Measurements from ENCODE around the gene DUSP2.
"Not testable (repeated sequence)": the region's sequence is repeated elsewhere in the genome, so short reads cannot be mapped to it uniquely, and the experiment has no call there.

Gene DUSP2

DNA sequence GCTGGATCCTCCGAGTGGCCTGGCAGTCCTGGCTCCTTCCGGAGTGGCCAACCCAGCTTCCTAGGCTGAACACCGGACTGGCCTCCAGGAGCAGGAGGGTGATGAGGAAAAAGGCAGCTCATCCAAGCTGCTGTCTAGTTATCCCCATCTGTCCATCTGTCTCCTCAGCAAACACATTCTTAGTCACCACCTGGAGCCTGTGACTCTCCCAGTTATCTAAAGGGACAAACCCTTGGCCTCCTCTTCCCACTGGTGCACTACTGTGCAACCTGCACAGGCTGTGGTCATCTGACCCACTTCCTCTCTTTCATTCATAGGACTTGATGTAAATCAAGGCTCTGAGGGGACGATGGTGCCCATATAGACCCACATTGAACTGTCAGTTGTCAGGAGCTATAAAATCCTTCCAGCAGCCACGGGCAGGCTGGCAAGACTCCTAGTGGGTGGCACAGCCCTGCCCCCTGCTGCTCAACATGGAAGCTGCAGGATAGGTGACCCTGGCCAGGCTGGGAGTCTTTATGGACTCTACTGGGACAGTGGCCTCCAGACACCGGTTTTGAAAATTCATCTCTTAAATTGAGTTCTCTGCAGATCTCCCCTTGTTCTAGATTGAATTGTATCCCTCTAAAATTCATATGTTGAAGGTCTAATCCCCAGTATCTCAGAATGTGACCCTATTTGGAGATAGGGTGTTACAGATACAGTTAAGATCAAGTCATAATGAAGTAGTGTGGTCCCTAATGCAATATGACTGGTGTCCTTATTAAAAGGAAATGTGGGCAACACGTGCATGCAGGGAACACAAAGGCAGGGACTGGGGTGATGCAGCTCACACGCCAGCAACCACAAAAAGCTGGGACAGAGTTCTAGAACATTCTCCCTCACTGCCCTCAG lies 29.3 kb upstream of the DUSP2 start:
- Mint-ChIP-seq H3K4me1 (peaks cover 4% of the 10 kb centered on the region), H3K9me3 (no peaks in the 10 kb centered on the region), H3K4me3 (no peak overlapping the region), H3K27me3 (peaks cover 13% of the 10 kb centered on the region), H3K27ac (no peak overlapping the region), H3K36me3 (no peaks in the 10 kb centered on the region)
- peak; percentile 89 for DNase-seq
- CTCF ChIA-PET: interaction anchor here (0.7 to 5.7 kb wide), 26 partner anchors 9 to 233 kb away, joined by 3 to 507 read pairs (median 6); partner anchors contain the start of genes ADRA2B, ASTL, DUSP2 and STARD7

DNA sequence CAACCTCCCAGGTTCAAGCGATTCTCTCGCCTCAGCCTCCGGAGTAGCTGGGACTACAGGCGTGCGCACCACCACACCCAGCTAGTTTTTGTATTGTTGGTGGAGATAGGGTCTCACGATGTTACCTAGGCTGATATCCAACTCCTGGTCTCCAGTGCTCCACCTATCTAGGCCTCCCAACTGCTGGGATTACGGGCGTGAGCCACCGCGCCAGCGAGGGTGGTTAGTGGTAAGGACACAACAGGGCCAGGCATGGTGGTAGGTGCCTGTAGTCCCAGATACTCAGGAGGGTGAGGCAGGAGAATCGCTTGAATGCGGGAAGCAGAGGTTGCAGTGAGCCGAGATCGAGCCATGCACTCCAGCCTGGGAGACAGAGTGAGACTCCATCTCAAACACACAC lies 26.6 kb upstream of the DUSP2 start:
- Mint-ChIP-seq H3K4me3 (no peak overlapping the region), H3K9me3 (peaks cover 2% of the 10 kb centered on the region), H3K4me1 (peaks cover 3% of the 10 kb centered on the region), H3K36me3 (peaks cover 2% of the 10 kb centered on the region), H3K27me3 (peaks cover 9% of the 10 kb centered on the region), H3K27ac (no peak overlapping the region)
- CTCF ChIA-PET: interaction anchor here (5.7 kb wide), 1 partner anchor 33 kb away, joined by 507 read pairs; the partner anchor contains the start of genes ASTL and DUSP2
- no peak for DNase-seq

DNA sequence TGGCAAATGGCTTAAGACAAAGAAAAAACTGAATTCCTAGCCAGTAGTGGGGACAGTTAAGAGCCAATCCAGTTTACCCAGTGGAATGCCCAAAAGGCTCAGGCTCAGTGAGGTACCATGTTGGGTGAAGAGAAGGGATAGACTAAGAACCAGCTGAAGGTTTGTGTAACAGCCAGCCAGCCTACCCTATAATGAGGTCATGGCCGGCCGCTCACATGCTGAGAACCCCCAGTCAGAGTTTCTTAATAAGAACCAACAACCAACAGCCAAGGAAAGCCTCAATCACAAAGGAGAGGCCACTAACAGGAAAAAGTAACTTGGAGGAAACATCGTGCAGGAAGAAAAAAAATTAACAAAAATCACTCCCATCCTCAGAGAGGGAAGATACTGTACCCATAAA lies 25.4 kb upstream of the DUSP2 start:
- Mint-ChIP-seq H3K36me3 (peaks cover 2% of the 10 kb centered on the region), H3K9me3 (peaks cover 2% of the 10 kb centered on the region), H3K4me1 (peaks cover 5% of the 10 kb centered on the region), H3K4me3 (no peak overlapping the region), H3K27me3 (peaks cover under 1% of the 10 kb centered on the region), H3K27ac (no peak overlapping the region)
- no peak for DNase-seq
- CTCF ChIA-PET: interaction anchor here (2.1 kb wide), 1 partner anchor 32 kb away, joined by 7 read pairs; the partner anchor contains the start of gene ASTL

DNA sequence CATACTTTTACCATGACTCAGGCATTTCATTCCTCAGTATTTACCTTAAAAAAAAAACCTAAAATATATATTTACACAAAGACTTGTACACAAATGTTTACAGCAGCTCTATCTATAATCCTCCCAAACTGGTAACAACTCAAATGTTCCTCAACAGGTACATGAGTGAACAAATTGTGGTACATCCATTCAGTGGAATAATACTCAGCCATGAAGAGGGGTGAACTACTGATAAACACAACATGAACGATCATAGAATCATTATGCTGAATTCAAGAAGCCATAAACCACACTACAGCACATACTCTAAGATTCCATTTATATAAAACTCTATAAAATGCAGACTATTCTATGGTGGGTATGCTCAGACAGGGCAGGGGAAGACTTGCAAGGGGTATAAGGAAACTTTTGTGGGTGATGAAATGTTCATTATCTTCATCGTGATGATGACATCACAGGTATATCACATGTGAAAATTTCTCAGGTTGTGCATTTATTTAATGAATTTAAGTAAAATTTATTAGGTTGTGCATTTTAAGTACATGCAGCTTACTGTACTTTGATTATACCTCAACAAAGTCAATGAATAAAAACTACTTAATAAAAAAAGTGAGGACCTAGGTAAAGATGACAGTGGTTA lies 24.7 kb upstream of the DUSP2 start:
- Mint-ChIP-seq H3K4me1 (peaks cover 7% of the 10 kb centered on the region), H3K27ac (no peak overlapping the region), H3K27me3 (no peaks in the 10 kb centered on the region), H3K36me3 (peaks cover 2% of the 10 kb centered on the region), H3K4me3 (no peak overlapping the region), H3K9me3 (peaks cover 2% of the 10 kb centered on the region)
- CTCF ChIA-PET: interaction anchor here (2.1 kb wide), 1 partner anchor 31 kb away, joined by 7 read pairs; the partner anchor contains the start of gene ASTL
- DNase-seq: no peak

DNA sequence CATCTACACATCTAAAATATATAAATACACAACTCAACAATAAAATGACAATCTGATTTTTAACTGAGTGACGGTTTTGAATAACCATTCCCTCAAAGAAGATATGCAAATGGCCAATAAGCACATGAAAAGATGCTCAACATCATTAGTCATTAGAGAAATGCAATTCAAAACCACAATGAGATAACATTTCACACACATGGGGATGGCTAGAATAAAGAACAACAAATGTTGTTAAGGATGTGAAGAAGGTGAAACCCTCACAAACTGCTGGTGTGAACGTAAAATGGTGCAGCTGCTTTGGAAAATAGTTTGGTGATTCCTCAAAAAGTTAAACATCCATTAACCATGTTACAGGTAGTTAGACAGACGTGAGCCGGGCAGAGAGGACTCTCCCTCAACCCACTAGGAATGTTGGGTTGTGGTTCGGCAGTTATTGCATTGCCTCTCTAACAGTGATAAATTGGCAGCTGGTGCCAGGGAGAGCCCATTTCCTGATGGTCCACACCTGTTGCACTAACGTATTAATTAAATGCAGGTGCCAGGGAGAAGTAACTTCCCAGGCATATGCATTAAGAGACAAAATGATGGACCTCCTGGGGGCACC lies 22.3 kb upstream of the DUSP2 start:
- CTCF ChIA-PET: interaction anchor here (1.2 to 2.4 kb wide), 2 partner anchors 24 to 28 kb away, joined by 4 to 8 read pairs; no protein-coding TSS in a partner anchor
- no peak overlapping the region for H3K27ac Mint-ChIP-seq

DNA sequence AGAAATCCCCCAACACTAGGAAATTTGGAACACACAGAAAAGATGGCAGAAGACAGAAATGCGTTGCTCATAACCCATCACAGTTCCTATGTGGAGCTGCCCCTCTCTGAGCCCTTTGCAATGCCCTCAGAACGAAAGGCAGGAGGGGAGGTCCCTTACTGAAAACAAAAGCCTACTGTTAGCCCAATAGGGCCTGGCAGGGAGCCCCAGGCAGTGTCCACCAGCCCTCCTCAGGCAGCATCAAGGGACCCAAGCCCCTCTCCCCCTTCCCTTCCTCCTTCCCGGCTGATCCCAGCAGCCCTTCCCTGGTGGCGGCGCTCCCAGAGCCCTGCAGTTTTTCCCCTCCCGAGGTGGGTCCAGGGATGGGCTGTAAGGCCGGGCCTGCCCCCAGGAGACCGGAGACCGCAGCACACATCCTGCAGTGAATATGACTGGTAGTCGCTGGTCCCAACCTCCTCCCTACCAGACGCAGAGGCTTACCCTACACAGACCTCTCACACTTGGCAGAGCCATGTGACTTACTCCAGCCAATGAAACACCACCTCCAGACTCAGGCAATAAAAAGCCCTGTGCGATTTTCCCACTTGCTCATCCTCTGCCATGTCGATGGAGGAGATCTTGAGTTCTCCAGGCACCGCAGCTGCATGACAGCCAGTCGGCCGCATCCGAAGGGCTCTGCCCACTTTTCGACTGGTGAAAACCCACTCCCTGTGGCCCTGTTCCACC lies 19.4 kb upstream of the DUSP2 start:
- Mint-ChIP-seq H3K4me1 (peaks cover 49% of the 10 kb centered on the region), H3K36me3 (peaks cover 4% of the 10 kb centered on the region), H3K9me3 (peaks cover 8% of the 10 kb centered on the region), H3K27me3 (no peaks in the 10 kb centered on the region), H3K27ac (peak overlapping the region; percentile 92), H3K4me3 (peak overlapping the region; percentile 41)
- peak; percentile 76 for DNase-seq
- CTCF ChIA-PET: interaction anchor here (3.0 to 4.5 kb wide), 2 partner anchors 9 to 22 kb away, joined by 19 to 24 read pairs; no protein-coding TSS in a partner anchor

More for the DNA sequence above, 22.3 kb upstream of the DUSP2 start:
- H3K4me3 Mint-ChIP-seq: no peak overlapping the region
- no peak for DNase-seq
- peaks cover 29% of the 10 kb centered on the region for H3K4me1 Mint-ChIP-seq
- H3K36me3 Mint-ChIP-seq: peaks cover 2% of the 10 kb centered on the region
- H3K9me3 Mint-ChIP-seq: peaks cover 2% of the 10 kb centered on the region
- no peaks in the 10 kb centered on the region for H3K27me3 Mint-ChIP-seq

DNA sequence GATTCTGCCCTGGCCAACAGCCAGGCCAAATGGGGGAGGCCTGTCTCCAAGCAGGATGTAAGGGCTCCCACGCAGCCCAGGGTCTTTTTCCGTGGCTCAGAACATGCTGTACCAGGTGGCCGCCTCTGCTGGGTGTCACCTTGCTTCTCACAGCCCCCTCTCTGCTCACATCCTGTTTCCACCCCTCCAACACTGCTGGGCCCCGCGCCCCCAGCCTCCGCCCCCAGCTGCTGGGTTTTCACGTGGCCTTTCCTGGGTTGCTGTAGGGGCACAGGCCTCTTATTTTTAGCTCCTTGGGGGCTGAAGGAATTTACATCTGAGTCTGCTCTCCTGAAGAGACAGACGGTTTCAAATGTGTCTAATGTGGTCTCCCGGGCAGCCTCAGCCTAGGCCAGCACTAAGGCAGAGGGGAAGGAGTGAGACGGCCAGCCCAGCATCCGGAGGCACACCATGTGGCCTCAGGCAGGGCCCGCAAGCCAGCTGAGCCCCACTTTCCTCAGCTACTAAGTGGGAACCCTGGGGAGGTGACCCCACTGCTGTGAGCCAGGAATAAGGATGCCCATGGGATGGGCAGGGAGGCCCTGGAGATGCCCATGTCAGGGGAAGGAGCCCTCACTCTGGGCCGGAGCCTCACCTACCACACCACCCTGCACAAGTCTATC lies 18.7 kb upstream of the DUSP2 start:
- DNase-seq: peak; percentile 72
- no peak overlapping the region for H3K4me3 Mint-ChIP-seq
- CTCF ChIA-PET: interaction anchor here (0.8 to 4.5 kb wide), 6 partner anchors 10 to 25 kb away, joined by 3 to 24 read pairs (median 7); partner anchors contain the start of gene ASTL
- peak overlapping the region; percentile 92 for H3K27ac Mint-ChIP-seq
- peaks cover 4% of the 10 kb centered on the region for H3K36me3 Mint-ChIP-seq
- H3K4me1 Mint-ChIP-seq: peaks cover 56% of the 10 kb centered on the region
- no peaks in the 10 kb centered on the region for H3K27me3 Mint-ChIP-seq
- H3K9me3 Mint-ChIP-seq: peaks cover 6% of the 10 kb centered on the region

DNA sequence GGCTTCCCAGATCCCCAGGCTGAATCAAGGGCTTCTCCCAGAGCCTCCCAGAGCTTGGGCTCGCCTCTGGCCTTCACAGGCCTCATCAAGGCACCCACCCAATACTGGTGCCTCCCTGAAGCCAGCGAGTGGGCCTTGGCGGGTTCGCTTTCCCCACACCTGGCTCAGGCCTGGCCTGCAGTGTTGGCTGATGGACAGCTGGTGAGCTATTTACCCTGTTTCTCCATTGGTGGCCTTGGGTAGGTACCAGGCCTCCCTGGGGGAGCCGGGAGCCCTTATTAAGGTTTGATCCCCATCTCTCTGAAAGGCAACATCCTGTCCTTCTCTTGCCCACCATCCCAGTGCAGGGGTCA lies 18.2 kb upstream of the DUSP2 start:
- DNase-seq: no peak
- peaks cover 6% of the 10 kb centered on the region for H3K9me3 Mint-ChIP-seq
- CTCF ChIA-PET: interaction anchor here (0.8 to 4.5 kb wide), 6 partner anchors 9 to 25 kb away, joined by 3 to 24 read pairs (median 7); partner anchors contain the start of gene ASTL
- H3K27me3 Mint-ChIP-seq: no peaks in the 10 kb centered on the region
- peaks cover 2% of the 10 kb centered on the region for H3K36me3 Mint-ChIP-seq
- no peak overlapping the region for H3K4me3 Mint-ChIP-seq
- peak overlapping the region; percentile 92 for H3K27ac Mint-ChIP-seq
- peaks cover 61% of the 10 kb centered on the region for H3K4me1 Mint-ChIP-seq

DNA sequence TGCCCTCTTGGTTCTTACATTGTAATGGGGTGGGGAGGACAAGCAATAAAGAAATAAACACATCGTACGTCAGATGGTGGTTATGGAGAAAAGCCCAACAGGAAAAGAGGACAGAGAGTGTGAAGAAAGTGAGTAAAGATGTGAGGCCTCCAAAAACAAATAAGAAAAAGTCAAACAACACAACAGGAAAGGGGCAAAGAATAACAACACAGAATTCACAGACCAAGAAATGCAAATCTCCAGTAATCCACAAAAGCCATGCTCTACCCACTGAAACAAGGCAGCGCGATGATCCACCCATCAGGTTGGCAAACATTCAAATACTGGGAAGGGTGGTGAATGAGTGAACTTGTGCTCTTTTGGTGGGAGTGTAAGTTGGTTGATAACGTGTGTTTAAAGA lies 16.7 kb upstream of the DUSP2 start:
- H3K4me1 Mint-ChIP-seq: peaks cover 76% of the 10 kb centered on the region
- DNase-seq: no peak
- no peaks in the 10 kb centered on the region for H3K27me3 Mint-ChIP-seq
- peak overlapping the region; percentile 19 for H3K27ac Mint-ChIP-seq
- CTCF ChIA-PET: interaction anchor here (0.7 to 4.5 kb wide), 3 partner anchors 12 to 24 kb away, joined by 3 to 24 read pairs (median 19); no protein-coding TSS in a partner anchor
- no peak overlapping the region for H3K4me3 Mint-ChIP-seq
- peaks cover 2% of the 10 kb centered on the region for H3K36me3 Mint-ChIP-seq
- H3K9me3 Mint-ChIP-seq: peaks cover 6% of the 10 kb centered on the region

DNA sequence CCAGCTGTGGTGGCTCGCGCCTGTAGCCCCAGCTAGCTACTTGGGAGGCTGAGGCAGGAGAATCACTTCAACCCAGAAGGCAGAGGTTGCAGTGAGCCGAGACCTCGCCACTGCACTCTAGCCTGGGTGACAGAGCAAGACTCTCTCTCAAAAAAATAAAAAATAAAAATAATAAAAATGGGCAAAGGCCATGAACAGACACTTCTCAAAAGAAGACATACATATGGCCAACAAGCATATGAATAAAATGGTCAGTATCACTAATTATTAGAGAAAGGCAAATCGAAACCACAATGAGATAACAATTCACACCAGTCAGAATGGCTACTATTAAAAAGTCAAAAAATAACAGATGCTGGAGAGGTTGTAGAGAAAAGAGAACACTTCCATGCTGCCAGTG lies 15.1 kb upstream of the DUSP2 start:
- not testable (repeated sequence) for DNase-seq

DNA sequence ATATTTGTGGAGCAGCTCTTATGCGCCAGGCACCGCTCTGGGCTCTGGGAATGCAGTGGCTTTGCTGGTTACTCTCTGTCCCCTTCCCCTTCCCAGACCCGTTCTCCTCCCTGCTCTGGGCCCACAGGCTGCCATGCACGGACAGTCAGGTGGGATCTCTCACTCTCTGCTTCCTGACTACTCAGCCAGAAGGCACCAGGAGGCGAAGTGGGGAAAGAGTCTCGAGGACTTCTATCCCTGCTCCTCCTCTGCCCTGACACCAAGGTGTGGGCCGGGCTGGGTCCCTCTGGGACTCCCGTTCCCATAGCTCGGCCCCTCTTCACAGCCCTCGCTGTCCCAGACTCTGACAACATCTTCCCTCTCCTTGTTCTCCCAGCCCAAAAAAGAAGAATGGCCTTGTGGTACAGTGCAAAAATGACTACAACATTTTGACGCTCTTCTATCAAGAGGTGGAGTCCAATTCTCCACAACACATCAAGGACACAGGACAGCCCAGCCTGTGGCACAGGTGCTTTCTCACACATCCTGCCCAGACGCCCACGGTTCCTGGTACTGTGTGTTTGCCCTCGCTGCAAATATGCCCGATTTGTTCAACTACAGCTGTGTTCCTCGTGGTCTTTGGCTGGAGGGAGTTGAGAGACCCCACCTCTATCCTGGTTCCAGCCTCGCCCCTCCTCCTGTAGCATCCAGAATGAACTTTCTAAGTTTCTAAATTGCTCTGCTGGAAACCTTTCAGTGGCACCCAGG lies 14.0 kb upstream of the DUSP2 start:
- Mint-ChIP-seq H3K27me3 (no peaks in the 10 kb centered on the region), H3K4me3 (no peak overlapping the region), H3K9me3 (peaks cover 6% of the 10 kb centered on the region), H3K4me1 (peaks cover 79% of the 10 kb centered on the region), H3K27ac (peak overlapping the region; percentile 75), H3K36me3 (peaks cover 2% of the 10 kb centered on the region)
- peak; percentile 62 for DNase-seq
- CTCF ChIA-PET: interaction anchor here (2.6 to 3.2 kb wide), 2 partner anchors 12 to 15 kb away, joined by 14 to 18 read pairs; no protein-coding TSS in a partner anchor

More for the DNA sequence above, 15.1 kb upstream of the DUSP2 start:
- H3K27ac Mint-ChIP-seq, H3K4me3 Mint-ChIP-seq, H3K27me3 Mint-ChIP-seq, H3K36me3 Mint-ChIP-seq, H3K9me3 Mint-ChIP-seq: not testable (repeated sequence)
- CTCF ChIA-PET: interaction anchor here (2.6 to 3.2 kb wide), 2 partner anchors 13 to 14 kb away, joined by 14 to 18 read pairs; no protein-coding TSS in a partner anchor
- H3K4me1 Mint-ChIP-seq: peaks cover 88% of the 10 kb centered on the region

DNA sequence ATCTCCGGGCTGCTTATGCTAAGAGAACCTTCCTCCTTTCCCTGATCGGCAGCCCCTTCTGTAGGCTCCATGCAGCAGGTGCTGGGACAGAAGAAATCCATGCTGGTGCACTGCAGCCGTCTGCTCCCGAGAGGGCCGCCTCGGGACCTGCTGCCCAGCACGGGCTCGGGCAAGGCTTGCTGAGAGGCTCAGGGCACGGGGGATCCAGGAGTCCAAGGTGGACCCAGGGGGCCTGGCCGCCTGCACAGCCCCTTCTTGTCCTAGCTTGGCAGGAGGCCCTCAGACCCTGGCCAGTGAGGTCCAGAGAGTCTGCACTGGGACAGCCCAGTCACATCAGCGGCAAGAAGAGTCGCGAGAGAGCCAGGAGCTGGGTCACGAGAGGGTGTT lies 13.3 kb upstream of the DUSP2 start:
- no peaks in the 10 kb centered on the region for H3K27me3 Mint-ChIP-seq
- H3K36me3 Mint-ChIP-seq: peaks cover 2% of the 10 kb centered on the region
- H3K4me3 Mint-ChIP-seq: no peak overlapping the region
- H3K27ac Mint-ChIP-seq: peak overlapping the region; percentile 87
- no peak for DNase-seq
- CTCF ChIA-PET: interaction anchor here (1.0 to 3.2 kb wide), 4 partner anchors 11 to 20 kb away, joined by 3 to 18 read pairs (median 8); no protein-coding TSS in a partner anchor
- H3K4me1 Mint-ChIP-seq: peaks cover 72% of the 10 kb centered on the region
- H3K9me3 Mint-ChIP-seq: peaks cover 6% of the 10 kb centered on the region

Data from activated naive CD4-positive, alpha-beta T cell treated with anti-CD3 and anti-CD28 coated beads, Interleukin-2, amount 10 ng/mL, durations not matched to agents 7 days and 5 days (primary cell).